A204.1 (cell line): ENCODE results near the gene CEP192.

ENCODE experiments used
- FAIRE-seq: peaks from 2 replicates; lab custom pipeline; 2012; peaks lifted over from hg19 to GRCh38; lab: Jason Lieb, UNC

Gene CEP192

GRCh38 chr18:13151656-13152055 lies 160.5 kb downstream of the CEP192 start:
- FAIRE-seq, result no peak

GRCh38 chr18:13158428-13158827 lies 167.3 kb downstream of the CEP192 start:
- FAIRE-seq, result no peak

GRCh38 chr18:13159579-13159978 lies 168.4 kb downstream of the CEP192 start:
- FAIRE-seq, result no peak

GRCh38 chr18:13161276-13161899 lies 170.2 kb downstream of the CEP192 start:
- no peak for FAIRE-seq

GRCh38 chr18:13163167-13163927 lies 172.2 kb downstream of the CEP192 start:
- no peak for FAIRE-seq

- no peak for FAIRE-seq
Observed at GRCh38 chr18:13164406-13164805, 173.2 kb downstream of the CEP192 start.

- no peak for FAIRE-seq
Observed at GRCh38 chr18:13165636-13166423, 174.7 kb downstream of the CEP192 start.

- no peak for FAIRE-seq
Observed at GRCh38 chr18:13173578-13174145, 182.5 kb downstream of the CEP192 start.
